C4-2B (cell line): ENCODE results near the gene HCN2.
"Not testable (repeated sequence)": the region's sequence is repeated elsewhere in the genome, so short reads cannot be mapped to it uniquely, and the experiment has no call there.

ENCODE experiments used
- H3K27ac ChIP-seq: fragments of 450-650 bp; 2 replicates; pipeline ENCODE4 v1.5.1; 2017
- ZFX ChIP-seq: fragments of 450-650 bp; IDR thresholded peaks from 2 replicates; pipeline ENCODE4 v1.6.1; 2017
- TF ChIP-seq, protein P1 (sequence below): fragments of 450-650 bp; conservative IDR thresholded peaks from 2 replicates; pipeline ENCODE4 v1.5.1; 2017; ENCODE audit warnings: mild to moderate bottlenecking

The HCN2 gene

GRCh38 chr19:583198-583967 lies 6.3 kb upstream of the HCN2 start:
- no peak for TF ChIP-seq ZFX
- TF ChIP-seq, protein P1, sequence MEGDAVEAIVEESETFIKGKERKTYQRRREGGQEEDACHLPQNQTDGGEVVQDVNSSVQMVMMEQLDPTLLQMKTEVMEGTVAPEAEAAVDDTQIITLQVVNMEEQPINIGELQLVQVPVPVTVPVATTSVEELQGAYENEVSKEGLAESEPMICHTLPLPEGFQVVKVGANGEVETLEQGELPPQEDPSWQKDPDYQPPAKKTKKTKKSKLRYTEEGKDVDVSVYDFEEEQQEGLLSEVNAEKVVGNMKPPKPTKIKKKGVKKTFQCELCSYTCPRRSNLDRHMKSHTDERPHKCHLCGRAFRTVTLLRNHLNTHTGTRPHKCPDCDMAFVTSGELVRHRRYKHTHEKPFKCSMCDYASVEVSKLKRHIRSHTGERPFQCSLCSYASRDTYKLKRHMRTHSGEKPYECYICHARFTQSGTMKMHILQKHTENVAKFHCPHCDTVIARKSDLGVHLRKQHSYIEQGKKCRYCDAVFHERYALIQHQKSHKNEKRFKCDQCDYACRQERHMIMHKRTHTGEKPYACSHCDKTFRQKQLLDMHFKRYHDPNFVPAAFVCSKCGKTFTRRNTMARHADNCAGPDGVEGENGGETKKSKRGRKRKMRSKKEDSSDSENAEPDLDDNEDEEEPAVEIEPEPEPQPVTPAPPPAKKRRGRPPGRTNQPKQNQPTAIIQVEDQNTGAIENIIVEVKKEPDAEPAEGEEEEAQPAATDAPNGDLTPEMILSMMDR, result no peak
- no peak overlapping the region for H3K27ac ChIP-seq

DNA sequence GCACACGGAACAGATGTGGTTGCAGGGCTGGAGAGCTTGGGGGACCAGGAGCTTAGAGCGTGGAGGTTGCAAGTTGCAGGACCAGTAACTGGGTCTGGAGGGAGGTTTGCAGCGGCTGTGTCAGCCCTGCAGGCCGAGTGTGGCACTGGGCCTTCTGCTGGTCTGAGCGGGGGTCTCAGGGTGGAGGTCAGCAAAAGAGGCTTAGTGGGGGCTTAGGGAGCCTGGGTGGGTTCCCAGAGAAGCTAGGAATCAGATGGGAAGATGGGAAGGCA lies 5.8 kb upstream of the HCN2 start:
- TF ChIP-seq, protein P1, result no peak
- TF ChIP-seq ZFX, result no peak
- H3K27ac ChIP-seq, result no peak overlapping the region

GRCh38 chr19:584240-585001 lies 5.3 kb upstream of the HCN2 start:
- H3K27ac ChIP-seq, result no peak overlapping the region

DNA sequence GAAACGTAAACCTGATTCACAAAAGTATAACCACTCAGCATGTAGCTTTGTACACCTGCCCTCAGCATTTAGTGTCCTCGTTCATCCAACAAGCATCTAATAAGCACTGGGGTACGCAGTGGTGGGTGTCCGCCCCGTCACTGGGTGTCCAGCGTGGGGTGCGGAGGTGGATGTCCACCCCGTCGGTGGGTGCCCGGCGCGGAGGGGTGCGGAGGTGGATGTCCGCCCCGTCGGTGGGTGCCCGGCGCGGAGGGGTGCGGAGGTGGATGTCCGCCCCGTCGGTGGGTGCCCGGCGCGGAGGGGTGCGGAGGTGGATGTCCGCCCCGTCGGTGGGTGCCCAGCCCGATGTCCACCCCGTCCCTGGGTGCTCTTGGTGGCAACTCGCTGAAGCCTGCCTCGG lies 4.5 kb upstream of the HCN2 start:
- not testable (repeated sequence) for H3K27ac ChIP-seq

More at GRCh38 chr19:584240-585001, 5.3 kb upstream of the HCN2 start:
- TF ChIP-seq, protein P1, result peak; percentile 95
- TF ChIP-seq ZFX, result no peak

DNA sequence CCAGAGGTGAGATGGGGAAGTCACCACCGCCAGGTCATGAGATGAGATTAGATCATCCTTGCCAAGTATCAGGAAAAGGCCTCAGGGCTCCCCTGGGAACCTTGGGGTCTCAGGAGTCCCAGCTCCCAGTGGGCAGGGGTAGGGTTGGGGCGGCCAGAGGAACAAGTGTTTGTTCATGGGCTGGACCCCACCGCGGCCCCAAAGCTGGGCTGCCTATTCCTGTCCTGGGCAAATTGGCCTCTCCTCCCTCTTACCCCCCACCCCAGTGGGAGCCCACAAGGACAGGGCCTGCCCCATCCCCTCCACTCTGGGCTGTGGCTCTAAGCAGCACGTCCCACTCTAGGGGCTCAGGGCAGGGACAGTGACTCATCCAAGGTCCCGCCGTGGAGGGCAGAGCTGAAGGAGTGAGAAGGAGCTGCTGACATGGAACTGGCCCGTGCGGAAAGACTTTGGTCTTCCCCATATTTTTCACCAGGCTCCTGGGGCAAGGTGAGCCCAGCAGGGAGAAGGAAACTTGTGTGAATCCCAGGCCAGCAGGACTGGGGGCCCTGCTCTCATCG lies 4.0 kb upstream of the HCN2 start:
- H3K27ac ChIP-seq, result no peak overlapping the region
- no peak for TF ChIP-seq ZFX
- TF ChIP-seq, protein P1, result no peak

DNA sequence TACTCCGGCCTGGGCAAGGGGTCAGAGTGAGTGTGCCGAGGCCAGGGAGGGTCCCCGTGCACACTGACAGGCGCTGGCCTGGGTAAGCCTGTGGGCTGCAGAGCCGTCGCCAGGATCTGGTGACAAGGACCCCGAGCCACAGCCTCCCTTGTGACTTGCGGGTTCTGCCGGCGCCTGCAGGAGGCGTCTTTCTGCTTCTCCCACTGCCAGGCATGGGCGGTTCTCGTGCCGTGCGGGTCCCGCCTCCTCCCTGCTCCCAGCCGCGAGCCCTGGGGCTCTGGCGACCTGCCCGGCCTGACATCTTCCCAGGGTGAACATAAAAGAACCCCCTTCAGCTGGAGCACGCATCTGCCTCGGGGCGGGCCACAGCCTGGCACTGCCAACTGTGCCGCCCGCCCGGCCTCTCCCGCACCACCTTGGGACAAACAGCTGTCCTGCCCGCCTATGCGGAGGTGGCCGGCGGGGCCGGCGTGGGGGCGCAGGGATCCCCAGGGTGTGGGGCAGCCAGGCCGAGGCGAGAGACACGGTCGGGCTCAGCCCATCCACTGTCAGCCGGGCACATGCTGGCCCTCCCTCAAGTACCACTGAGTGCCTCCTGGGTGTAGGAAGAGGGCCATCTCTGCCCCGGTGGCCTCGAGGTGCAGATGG lies 1.5 kb upstream of the HCN2 start:
- no peak overlapping the region for H3K27ac ChIP-seq

More for the DNA sequence above, 1.5 kb upstream of the HCN2 start:
- TF ChIP-seq ZFX, result no peak
- TF ChIP-seq, protein P1, result peak; percentile 84
